D721Med (cell line): ENCODE data around the gene VAV1.
"Not testable (repeated sequence)": the region's sequence is repeated elsewhere in the genome, so short reads cannot be mapped to it uniquely, and the experiment has no call there.

ENCODE experiments used
- DNase-seq: peaks from one replicate; pipeline ENCODE4 v3.0.0; 2011; ENCODE audit warnings: low spot score; ENCODE audit not compliant: insufficient read length
- FAIRE-seq: peaks from 2 replicates; lab custom pipeline; 2011; peaks lifted over from hg19 to GRCh38; lab: Jason Lieb, UNC
- TF ChIP-seq, protein P1 (sequence below): IDR thresholded peaks from 2 replicates; pipeline ENCODE4 v1.5.1; 2012; ENCODE audit warnings: mild to moderate bottlenecking, control low read depth; ENCODE audit not compliant: insufficient read depth; ENCODE audit errors: missing control alignments

Gene VAV1

DNA sequence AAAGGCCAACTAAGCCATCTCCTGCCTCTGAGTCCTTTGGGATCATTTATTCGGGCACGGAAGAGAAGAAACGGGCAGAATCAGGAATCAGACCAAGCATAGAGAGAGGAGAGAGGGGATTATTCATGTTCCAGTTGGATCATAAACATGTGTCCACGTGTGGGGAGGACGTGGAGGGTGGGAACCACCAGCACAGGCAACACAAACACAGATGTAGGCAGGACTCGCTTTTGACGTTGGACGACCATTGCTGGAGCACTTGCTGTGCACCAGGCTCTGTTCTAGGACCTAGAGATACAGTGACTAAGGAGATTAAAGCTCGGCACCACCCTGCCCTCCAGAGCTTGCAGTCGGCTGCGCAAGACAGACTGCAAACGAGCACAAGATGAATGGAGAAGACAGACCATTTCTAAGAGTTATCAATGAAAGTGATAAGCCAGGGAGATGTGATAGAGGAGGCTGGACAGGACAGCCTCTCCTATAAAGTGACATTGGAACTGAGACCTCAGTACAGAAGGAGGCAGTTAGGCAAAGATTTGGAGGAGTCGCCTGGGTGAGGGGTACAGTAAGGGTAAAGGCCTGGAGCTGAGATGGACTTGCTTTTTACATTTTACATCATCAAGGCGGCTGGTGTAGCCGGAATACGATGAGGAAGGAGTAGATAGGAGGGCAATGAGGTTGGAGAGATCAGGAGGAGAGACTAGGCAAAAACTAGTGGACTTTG lies 6.0 kb upstream of the VAV1 start:
- DNase-seq = no peak
- TF ChIP-seq, protein P1, sequence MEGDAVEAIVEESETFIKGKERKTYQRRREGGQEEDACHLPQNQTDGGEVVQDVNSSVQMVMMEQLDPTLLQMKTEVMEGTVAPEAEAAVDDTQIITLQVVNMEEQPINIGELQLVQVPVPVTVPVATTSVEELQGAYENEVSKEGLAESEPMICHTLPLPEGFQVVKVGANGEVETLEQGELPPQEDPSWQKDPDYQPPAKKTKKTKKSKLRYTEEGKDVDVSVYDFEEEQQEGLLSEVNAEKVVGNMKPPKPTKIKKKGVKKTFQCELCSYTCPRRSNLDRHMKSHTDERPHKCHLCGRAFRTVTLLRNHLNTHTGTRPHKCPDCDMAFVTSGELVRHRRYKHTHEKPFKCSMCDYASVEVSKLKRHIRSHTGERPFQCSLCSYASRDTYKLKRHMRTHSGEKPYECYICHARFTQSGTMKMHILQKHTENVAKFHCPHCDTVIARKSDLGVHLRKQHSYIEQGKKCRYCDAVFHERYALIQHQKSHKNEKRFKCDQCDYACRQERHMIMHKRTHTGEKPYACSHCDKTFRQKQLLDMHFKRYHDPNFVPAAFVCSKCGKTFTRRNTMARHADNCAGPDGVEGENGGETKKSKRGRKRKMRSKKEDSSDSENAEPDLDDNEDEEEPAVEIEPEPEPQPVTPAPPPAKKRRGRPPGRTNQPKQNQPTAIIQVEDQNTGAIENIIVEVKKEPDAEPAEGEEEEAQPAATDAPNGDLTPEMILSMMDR = no peak
- FAIRE-seq = no peak

DNA sequence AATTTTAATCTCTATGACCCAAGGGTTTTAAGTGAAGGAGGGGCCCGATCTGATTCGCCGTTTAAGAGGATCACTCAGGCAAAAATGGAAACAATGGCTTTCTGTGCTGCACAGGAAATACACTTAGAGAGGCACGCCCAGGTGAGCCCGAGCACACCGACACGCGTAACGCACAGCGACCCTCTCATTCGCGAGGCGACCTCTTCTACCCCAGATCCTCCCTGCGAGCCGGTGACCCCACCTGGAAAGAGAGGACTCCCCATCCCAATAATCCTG lies 5.5 kb upstream of the VAV1 start:
- TF ChIP-seq, protein P1 = no peak
- FAIRE-seq (no peak), DNase-seq (no peak)

DNA sequence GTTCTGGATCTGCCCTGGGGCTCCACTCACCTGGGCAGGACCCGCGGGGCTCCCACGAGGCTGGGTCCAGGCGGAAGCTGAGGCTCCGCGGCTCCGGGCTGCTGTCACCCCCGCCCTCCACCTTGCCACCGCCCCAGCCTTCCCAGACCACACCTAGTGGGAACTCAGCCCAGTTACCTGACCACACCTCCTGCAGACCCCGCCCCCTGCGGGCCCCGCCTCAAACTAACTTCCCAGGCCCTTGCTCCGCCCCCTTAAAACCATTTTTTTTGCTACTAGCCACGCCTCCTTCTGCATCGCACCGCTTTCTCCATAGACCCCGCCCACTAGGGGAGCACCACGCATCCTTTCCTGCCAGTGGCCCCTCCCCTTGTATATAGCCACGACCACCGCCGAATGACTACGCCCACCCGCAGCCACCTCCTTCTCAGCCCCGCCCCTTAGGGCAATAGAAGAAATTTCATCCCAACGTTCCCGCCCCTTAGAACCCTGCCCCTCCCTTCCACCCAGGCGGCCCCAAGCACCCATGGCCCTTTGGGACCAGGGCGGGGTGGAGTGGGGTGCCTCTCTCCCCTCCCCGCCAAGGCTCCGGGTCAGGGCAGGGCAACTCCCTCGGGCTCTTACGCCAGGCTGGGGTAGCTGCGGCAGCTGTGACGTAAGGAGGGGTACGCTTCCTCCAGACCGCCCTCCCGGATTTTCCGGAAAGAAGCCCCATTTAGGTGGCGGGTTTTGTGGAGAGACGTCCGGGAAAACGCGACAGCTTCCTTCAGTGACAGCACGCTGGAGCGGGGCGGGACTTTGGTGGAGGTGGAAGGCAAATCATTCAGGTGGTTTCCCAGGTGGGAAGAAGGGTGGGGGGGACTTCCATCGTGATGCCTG lies 4.9 kb upstream of the VAV1 start, which contains the start of gene SH2D3A:
Gene SH2D3A, minus strand, starts transcription at position 79 of the 879 bp plus-strand sequence. CDS start 3,687 bp downstream, outside the sequence.
- TF ChIP-seq, protein P1 = no peak
- no peak for FAIRE-seq
- no peak for DNase-seq

DNA sequence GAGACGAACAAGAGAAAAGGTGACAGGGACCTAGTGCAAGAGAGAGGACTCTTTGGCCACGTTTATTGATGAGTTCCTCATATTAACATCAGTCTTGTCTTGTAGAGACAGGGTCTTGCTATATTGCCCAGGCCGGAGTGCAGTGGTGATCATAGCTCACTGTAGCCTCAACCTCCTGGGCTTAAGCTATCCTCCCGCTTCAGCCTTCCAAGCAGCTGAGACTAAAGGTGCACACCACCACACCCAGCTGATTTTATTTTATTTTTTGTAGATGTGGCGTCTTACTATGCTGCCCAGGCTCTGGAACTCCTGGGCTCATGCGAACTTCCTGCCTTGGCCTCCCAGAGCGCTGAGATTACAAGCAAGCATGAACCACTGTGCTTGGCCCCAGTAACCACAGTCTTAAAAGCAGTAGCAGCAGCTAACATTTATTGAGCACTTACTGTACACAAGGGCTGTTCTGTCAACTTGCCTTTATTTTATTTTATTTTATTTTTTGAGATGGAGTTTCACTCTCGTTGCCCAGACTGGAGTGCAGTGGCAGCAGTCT lies 4.2 kb upstream of the VAV1 start:
- TF ChIP-seq, protein P1 = no peak
- no peak for FAIRE-seq
- no peak for DNase-seq

DNA sequence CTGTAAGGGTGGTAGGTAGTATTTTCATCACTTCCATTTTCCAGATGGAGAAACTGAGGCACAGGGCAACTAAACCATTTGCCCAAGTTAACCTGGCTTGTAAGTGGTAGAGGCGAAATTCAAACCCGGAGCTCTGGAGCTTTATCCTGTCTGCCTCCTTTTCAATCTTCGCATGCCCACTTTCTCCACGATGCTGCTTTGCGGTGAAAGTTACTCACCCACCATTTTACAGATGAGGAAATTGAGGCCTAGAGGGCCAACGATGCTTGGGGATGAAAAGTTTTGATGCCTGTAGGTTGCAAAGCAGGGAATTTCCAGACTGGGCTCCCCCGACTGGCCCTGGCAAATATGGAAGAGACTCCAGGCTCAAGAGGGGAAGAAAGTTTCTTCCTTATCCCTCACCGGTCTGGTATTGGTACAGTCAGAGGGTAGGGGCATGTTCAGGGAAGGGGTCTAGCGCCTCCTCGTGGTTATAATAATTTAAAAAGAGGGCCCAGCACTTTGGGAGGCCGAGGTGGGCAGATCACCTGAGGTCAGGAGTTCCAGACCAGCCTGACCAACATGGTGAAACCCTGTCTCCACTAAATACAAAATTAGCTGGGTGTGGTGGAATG lies 3.4 kb upstream of the VAV1 start:
- FAIRE-seq (no peak), DNase-seq (no peak)
- TF ChIP-seq, protein P1 = peak; percentile 18

DNA sequence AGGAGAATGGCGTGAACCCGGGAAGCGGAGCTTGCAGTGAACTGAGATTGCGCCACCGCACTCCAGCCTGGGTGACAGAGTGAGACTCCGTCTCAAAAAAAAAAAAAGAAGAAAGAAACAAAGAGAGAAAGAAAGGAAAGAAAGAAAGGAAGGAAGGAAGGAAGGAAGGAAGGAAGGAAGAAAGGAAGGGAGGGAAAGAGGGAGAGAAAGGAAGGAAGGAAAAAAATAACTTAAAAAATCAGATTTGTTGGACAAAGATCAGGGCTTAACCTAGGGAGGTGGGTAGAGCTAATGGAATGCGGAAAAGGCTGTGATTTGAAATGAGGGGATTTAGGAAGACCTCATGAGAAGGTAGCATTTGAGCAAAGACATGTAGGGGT lies 870 bp upstream of the VAV1 start:
- DNase-seq, FAIRE-seq: not testable (repeated sequence)

DNA sequence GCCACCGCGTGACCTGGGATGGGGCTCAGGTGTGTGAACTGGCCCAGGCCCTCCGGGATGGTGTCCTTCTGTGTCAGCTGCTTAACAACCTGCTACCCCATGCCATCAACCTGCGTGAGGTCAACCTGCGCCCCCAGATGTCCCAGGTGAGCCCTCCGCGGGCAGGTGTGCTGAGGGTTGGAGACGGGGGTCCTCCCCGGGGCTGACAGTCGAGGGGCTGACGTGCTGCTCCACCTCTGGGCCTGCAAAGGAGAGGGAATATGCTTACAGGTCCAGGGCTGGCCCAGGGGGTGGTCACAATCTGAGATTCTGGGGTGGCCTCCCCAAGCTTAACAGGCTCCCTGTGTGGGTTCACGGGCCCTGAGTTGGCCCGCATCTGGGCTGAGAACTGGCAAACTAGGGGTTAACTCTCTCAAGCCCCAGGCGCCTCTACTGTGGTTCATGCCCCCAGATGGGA lies 386 bp downstream of the VAV1 start:
- TF ChIP-seq, protein P1 = no peak
- DNase-seq (no peak), FAIRE-seq (no peak)
